Medulla oblongata (tissue), 1 donor: ENCODE measurements around the gene SNW1.
"Not testable (repeated sequence)": the region's sequence is repeated elsewhere in the genome, so short reads cannot be mapped to it uniquely, and the experiment has no call there.

ENCODE experiments used
- DNase-seq: peaks from one replicate; pipeline ENCODE4 v3.0.0-alpha.2; 2015; ENCODE audit errors: extremely low spot score

Gene SNW1

GRCh38 chr14:77747425-77747824, 13.5 kb downstream of the SNW1 start:
- DNase-seq, result not testable (repeated sequence)

DNA sequence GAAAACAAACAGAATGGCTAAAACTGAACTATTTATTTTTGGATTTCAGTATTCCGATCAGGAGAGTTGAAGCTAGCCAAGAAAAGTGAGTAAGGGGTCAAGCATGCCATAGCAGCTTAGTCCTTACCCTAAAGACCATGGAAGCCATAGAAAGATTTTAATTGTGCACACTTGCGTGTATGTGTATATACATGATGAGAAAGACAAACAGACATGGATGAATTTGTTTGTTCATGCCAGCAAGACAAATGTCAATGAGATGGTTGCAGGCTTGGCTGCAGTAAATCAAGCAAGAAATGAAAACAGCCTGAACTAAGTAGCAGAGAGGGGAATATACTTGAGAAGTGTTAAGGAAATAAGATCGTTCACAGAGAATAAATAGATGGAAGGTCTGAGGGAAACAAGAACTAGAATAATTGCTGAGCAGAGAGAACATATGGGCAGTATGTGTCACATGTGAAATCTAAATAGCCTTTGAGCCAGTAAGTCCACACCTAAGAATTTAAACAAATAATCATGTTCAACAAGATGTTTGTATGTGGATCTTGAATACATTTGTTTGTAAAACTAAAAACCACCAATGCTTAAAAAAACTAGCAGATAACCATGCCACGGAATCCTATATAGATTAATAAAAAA, 14.8 kb downstream of the SNW1 start:
- DNase-seq, result no peak

GRCh38 chr14:77741438-77741837, 19.5 kb downstream of the SNW1 start:
- DNase-seq, result no peak

GRCh38 chr14:77738559-77739250, 22.3 kb downstream of the SNW1 start:
- peak; percentile 17 for DNase-seq

GRCh38 chr14:77730976-77731497, 29.9 kb downstream of the SNW1 start:
- DNase-seq, result no peak

GRCh38 chr14:77722301-77722700, 38.7 kb downstream of the SNW1 start:
- no peak for DNase-seq

DNA sequence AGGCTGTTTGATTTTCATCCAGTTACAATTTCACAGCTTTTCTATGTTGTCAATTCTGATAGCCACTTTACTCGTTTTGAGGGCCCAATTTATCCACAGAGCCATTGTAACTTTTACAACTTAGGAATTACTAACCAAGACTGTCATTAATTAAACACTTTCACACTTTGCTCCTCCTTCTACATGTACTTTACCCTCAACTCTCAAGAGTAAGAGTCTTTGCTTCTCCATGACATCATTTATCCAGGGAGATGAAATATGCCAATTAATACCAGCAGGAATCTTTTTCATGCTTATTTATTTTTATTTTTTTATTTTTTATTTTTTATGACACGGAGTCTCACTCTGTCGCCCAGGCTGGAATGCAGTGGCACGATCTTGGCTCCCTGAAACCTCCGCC, 39.5 kb downstream of the SNW1 start:
- DNase-seq, result no peak

DNA sequence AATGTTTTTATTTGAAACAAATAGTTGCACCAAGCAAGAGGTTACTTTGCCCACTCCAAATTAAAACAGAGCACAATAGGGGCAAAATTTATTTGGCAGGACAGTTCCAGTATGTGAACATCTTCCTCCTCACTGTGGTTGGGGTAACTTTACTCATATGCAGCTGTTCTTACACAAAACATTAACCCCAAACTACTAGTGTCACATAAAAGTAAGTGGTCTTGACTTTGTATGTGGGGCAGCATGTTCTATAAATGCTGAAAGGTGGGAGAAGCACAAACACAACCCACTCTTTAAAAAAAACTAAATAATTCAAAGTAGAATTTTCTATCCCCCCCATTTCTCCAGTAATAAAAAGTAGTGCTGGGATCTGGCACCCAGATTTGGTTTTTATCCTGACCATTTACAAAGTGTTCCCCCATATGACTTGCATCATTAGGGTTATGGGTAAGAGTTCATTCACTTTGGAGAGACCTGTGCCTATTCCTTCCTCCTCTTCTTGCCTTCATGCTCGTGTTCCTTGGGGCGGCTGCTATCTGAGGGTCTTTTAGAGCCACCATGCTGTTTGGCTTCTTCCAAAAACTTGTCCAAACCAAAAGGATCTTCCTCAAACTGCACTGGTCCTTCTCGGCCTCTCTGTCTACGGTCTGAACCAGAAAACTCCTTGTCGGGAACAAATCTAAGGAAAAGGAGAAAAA, 43.2 kb downstream of the SNW1 start:
- no peak for DNase-seq

DNA sequence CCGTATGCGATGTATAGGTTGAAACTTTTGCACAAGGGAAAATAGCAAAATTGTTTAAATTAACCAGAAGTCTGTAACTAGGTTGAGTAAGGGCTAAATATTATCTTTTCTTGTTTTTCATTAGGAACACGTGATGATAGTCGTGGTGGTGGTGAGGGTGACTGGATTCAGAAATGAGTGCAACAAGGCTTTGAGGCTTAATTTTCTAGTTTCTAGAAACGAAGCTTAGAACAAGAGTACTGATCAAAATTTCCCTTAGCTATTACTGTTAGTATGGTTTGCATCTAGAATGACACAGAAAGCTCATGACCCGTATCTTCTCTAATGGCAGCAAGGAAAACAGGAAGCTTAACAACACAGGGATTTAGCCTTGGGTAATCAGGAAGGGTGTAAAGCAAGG, 46.0 kb downstream of the SNW1 start:
- DNase-seq, result no peak

DNA sequence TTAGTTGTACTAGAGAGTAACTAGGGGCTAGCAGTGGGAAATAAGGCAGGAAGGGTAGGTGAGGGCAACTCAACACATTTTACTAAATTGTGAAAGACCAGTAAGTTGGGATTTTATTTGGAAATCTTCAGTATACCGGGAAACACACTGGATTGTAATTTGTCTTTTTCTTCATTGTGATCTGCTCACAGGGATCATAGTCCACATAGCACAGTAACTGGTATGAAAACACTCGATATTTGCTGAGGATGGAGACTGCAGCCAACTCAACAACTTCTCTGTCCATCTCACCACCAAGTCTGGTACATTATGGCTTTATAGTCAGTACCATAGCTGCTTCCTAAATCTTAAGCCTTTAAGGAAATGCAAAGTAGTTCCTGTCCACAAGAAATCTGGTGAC, 50.6 kb downstream of the SNW1 start:
- no peak for DNase-seq

DNA sequence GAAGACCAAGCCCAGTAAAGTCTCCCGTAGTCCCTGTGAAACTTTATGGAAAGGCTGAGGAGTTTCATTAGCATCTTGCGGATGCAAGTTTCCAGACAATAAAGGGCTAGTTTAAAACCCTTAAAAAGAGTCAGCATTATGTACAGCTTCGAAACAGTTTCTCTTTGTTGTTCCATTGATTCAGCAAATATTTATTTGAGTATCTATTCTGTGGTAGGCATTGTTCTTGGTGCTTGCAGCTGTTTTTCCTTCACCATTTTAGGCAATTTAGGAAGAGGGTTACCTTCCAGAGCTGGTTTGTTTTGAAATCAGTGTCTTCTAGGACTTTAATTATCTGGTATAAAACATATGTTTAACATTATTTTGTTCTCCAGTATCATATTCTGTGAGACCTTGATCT, 51.5 kb downstream of the SNW1 start:
- peak; percentile 42 for DNase-seq

- peak; percentile 3 for DNase-seq
Observed at GRCh38 chr14:77708749-77709148, 52.2 kb downstream of the SNW1 start.

- DNase-seq, result peak; percentile 95
Observed at GRCh38 chr14:77707724-77708408, 53.1 kb downstream of the SNW1 start, which contains the start of the genes ALKBH1 and SLIRP. TSS of gene ALKBH1 (minus strand) at chr14:77708023. CDS start at chr14:77708004, 19 bp downstream. TSS of gene SLIRP (plus strand) at chr14:77708103. CDS start at chr14:77708112, 9 bp downstream.

DNA sequence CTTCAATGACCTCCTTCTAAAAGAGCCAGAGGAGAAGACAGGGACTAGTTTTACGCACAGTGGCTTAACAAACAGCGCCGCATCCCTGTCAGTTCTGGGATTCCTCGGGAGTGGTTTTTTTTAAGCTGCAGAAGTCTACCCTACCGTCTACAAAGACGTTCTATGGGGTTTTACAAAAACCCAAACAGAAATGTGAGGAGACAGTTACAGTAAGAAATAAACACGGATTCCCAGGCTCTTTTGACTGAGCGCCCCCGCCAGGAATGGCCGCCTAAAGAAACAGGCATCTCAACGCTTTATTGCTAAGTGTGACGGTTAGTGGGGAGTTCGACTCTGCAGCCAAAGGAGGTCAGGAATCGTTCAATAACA, 53.6 kb downstream of the SNW1 start:
- DNase-seq, result peak; percentile 63

- DNase-seq, result peak; percentile 33
Observed at GRCh38 chr14:77691259-77691658, 69.7 kb downstream of the SNW1 start.

DNA sequence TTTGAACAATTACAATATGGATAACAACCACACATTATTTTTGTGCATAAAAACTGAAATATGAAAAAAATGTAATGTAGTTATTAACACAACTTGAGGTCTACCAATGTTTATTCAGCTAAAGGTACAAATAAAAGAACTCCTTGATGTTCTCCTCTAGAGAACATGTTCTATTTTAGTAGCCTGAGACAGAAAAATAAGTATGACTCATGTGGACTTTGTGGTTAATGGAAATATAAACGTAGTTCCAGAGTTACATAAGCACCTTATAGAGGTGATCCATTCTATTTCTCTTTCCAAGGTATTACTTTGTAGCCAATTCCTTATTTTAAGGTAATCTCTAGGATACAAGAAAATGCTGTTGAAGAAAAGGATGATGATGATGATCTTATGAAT, 78.8 kb downstream of the SNW1 start:
- DNase-seq, result no peak

DNA sequence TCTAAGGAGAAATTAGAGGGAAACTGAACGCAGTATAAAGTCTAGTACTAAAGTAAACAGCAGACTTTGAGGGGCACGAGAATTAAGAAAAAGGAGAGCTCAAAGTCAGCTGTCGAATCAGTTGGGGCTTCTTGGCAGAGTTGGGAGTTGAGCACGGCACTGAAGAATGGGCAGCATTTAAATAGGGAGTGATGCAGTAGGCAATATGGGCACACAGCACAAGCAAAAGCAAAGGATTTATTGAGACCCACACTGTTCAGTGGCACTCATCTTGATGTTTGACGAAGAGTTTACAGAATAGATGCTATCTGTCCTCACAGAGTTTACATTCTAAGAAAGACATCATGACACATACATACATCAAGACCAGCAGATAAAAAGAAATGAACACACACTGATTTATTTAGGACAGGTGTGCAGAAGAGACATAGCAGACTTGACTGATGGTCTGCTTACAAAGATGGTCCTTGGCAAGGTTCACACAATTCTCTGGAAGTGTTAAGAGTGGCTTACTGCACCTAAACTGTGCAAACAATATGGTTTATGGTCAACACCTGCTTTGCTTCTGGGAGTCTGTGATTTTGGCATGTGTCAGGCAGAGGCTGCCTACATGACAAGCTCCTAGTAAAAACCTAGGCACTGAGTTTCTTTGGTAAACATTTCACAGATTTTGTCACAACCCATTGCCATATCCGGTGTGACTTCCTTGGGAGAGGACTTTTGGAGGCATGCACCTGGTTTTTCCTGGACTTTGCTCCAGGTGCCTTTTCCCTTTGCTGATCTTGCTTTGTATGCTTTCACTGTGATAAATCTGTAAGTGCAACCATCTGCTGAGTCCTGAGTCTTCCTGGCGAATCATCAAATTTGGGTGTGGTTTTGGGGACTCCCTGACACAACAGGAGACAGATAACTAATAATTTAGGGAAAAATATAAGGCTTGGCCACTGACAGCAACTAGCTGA, 79.5 kb downstream of the SNW1 start:
- DNase-seq, result no peak

DNA sequence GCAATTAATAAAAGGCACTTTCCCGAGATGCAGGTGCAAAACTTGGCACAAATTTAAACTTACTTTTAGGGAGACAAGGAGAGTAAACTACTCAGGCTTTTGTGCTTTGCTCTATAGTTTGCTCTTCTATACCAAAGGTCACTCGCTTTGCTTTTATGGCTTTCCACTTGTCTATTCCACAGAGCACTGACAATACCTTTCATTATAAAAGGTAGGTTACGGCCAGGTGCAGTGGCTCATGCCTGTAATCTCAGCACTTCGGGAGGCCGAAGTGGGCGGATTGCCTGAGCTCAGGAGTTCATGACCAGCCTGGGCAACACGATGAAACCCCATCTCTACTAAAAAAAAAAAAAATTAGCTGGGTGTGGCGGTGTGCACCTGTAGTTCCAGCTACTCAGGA, 86.0 kb downstream of the SNW1 start:
- no peak for DNase-seq

DNA sequence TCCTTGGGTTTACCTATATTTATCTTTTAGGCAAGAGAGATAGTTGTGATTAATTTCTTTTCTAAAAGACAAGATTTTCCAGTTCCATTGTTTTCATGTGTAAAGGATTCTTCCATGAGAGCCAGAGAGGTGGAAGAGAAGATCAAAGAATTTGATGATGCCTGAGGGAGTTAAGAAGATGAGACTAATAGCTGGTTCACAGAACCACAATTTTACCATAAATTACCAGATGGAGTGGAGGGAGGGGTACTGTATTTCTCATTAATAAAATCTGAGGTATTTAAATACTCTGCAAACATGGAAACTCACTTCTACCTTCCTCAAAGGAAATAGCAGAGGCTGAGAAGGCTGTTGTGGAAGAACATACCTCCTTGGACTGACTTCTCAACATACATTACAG, 87.8 kb downstream of the SNW1 start:
- DNase-seq, result no peak
